ENCODE results near the gene NRAP.

The NRAP gene, protein sequence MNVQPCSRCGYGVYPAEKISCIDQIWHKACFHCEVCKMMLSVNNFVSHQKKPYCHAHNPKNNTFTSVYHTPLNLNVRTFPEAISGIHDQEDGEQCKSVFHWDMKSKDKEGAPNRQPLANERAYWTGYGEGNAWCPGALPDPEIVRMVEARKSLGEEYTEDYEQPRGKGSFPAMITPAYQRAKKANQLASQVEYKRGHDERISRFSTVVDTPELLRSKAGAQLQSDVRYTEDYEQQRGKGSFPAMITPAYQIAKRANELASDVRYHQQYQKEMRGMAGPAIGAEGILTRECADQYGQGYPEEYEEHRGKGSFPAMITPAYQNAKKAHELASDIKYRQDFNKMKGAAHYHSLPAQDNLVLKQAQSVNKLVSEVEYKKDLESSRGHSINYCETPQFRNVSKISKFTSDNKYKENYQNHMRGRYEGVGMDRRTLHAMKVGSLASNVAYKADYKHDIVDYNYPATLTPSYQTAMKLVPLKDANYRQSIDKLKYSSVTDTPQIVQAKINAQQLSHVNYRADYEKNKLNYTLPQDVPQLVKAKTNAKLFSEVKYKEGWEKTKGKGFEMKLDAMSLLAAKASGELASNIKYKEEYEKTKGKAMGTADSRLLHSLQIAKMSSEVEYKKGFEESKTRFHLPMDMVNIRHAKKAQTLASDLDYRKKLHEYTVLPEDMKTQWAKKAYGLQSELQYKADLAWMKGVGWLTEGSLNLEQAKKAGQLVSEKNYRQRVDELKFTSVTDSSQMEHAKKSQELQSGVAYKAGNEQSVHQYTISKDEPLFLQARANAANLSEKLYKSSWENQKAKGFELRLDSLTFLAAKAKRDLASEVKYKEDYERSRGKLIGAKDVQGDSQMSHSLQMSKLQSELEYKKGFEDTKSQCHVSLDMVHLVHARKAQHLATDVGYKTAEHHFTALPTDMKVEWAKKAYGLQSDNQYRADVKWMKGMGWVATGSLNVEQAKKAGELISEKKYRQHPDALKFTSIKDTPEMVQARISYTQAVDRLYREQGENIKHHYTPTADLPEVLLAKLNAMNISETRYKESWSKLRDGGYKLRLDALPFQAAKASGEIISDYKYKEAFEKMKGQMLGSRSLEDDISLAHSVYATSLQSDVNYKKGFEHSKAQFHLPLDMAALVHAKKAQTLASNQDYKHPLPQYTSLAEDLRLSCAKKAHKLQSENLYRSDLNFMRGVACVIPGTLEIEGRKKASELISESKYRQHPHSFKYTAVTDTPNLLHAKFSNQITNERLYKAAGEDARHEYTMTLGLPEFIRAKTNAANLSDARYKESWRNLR (N-terminal part only)

DNA sequence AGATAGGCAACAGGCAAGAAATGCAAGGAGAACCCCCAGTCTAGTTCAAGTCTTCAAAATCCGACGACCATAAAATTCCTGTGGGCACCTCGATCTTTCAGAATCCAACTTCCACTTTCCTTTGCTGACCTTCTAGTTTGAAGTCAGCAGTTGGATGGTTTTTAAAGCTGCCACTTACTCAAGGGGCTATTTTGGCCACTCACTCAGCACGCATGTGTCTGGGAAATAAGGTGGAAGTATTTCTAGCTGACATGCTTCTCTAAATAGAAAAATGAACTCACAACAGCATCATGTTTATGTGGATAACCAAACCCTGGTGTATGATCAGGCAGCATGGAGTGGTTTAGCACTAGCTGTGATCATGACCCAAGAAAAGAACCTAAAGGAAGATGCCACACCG, at the start of gene NRAP:
Gene NRAP, minus strand, starts transcription at position 134 of the 400 bp plus-strand sequence. CDS start 159 bp downstream, outside the sequence.
- no peak within 1 kb of the TSS for H3K27ac Mint-ChIP-seq
- peaks cover 7% of the 10 kb centered on the region for H3K4me1 Mint-ChIP-seq
- DNase-seq (ENCODE audit: low spot score in 2 of 2) (no peak), ATAC-seq (no peak)
- H3K4me3 Mint-ChIP-seq = no peak within 1 kb of the TSS
- H3K36me3 Mint-ChIP-seq = no peaks in the 10 kb centered on the region
- H3K9me3 Mint-ChIP-seq = peaks cover 3% of the 10 kb centered on the region

DNA sequence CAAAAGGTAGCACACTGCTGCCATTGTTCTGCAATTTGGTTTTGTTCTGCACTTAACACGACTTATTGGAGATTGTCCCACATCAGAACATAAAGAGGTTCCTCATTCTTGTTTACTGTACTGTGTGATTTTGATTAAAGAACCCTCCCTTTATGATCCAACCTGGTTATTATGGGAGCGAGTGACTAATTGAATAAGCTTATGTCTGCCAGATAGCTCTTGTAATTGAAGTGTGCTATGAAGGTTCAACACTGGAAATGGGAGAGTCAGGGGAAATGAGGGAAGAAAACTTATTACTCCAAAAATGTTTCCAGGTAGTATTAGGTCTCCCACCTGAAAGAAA, 49.8 kb upstream of the NRAP start:
- Mint-ChIP-seq H3K9me3 (no peaks in the 10 kb centered on the region), H3K4me1 (peaks cover 17% of the 10 kb centered on the region), H3K36me3 (peaks cover under 1% of the 10 kb centered on the region), H3K4me3 (no peak overlapping the region), H3K27ac (no peak overlapping the region)
- no peak for DNase-seq (ENCODE audit: low spot score in 2 of 2)
- ATAC-seq = no peak

DNA sequence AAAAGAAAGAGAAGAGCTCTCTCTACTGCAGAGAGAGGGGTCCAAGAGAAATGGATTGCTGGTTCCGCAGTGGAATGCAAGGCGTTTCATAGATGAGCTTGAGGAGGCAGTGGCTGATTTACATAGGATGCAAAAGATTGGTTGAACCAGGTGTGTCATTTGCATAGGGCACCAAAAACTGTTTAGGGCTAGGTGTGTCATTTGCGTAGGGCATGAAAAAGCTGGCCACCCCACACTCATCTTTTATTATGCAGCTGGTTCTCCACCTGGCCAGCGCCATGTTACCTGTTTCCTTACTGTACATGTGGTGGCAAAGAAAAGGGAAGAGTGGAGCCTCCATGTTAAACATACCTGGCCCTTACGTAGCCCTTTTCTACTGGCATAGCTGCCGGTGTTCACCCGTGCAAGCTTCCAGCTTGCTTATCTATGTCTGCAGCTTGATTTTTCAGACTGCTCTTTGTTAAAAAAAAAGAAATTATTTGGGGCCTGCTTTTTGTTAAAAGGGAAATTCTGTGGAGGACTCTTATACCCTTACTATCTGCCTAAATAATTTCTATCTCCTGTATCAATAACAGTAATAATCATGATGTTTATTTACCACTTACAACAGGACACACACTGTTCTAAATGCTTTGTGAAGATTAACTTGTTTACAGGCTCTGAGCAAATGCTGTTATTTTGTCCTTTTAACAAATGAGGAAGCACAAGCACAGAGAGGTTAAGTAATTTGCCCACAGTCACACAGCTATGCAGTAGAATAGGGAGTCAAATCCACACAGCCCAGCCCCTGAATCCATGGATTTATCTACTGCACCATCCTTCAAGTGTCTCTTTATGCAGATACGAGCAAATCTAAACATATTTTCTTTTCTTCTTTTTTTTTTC, 49.2 kb upstream of the NRAP start:
- H3K36me3 Mint-ChIP-seq = no peaks in the 10 kb centered on the region
- no peaks in the 10 kb centered on the region for H3K9me3 Mint-ChIP-seq
- H3K4me1 Mint-ChIP-seq = peaks cover 23% of the 10 kb centered on the region
- ATAC-seq (no peak), DNase-seq (ENCODE audit: low spot score in 2 of 2) (no peak)
- no peak overlapping the region for H3K4me3 Mint-ChIP-seq
- no peak overlapping the region for H3K27ac Mint-ChIP-seq

DNA sequence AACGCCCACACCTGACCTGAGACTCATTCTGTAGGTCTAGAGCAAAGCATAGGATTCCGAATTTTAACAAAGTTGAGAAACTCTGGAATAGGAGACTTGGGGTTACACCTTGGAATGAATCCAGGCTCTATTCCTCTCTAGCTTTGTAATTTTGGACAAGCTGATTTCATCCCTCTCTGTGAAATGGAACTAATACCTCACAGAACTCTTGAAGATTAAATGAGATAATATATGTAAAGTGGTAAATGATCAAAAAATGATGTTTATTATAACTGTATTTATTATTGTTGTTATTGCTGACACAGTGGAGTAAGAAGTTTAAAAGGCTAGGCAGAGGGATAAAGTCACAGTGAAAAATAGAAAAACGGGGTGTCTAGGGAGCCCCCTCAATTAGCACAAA, 48.2 kb upstream of the NRAP start:
- Mint-ChIP-seq H3K4me1 (peaks cover 27% of the 10 kb centered on the region), H3K9me3 (no peaks in the 10 kb centered on the region), H3K36me3 (no peaks in the 10 kb centered on the region), H3K27ac (no peak overlapping the region), H3K4me3 (no peak overlapping the region)
- no peak for ATAC-seq
- DNase-seq (ENCODE audit: low spot score in 2 of 2) = no peak

DNA sequence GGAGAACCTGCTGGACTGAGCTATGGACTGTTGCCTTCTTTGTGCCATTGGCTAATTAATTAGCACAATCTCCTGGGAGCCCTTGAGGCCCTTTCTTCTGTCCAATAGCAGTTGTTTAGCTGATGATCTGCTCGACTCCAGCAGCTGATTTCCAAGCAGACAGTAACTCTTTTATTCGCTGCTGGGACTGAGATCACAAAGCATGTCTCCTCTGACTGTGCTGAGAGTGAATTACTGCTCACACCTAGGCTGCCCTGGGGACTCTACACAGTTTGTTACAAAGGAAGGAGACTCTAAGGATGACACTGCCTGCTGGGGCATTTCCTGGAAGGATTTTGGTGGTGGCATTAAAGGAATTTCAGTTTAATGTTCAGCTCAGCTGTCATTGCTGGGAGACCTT, 47.3 kb upstream of the NRAP start:
- Mint-ChIP-seq H3K4me3 (no peak overlapping the region), H3K4me1 (peaks cover 30% of the 10 kb centered on the region), H3K36me3 (no peaks in the 10 kb centered on the region), H3K9me3 (no peaks in the 10 kb centered on the region), H3K27ac (peak overlapping the region; percentile 50)
- DNase-seq (ENCODE audit: low spot score in 2 of 2) (no peak), ATAC-seq (no peak)

DNA sequence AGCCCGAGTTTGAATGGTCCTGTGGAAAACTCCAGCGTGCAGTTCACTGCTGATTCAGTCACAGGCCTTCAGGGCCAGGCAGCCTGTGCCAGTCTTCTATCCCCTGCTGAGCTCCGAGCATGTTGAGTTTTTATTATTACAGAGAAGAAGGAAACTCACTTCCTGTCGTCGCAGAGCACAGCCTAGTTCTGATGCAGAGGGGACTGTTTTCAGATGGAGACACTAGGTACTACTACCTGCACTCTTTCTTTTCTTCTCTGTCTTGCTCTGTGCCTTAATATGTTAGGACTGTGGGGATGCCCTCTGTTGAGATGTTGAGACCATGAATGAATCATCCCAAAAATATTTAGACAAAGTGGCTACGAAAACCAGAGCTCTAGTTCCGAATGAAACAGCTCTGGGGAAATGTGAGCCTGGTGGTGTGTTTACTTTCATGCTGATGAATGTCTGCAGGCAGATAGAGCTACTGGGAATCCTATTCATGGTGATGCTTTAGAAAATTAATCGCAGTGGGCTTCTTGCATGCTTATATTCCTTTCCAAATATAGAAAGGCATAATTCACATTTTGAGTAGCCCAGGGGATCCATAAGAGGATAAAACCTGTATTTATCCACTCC, 45.5 kb upstream of the NRAP start:
- H3K36me3 Mint-ChIP-seq = no peaks in the 10 kb centered on the region
- no peak overlapping the region for H3K4me3 Mint-ChIP-seq
- H3K9me3 Mint-ChIP-seq = no peaks in the 10 kb centered on the region
- ATAC-seq (no peak), DNase-seq (ENCODE audit: low spot score in 2 of 2) (no peak)
- peak overlapping the region; percentile 50 for H3K27ac Mint-ChIP-seq
- peaks cover 23% of the 10 kb centered on the region for H3K4me1 Mint-ChIP-seq

DNA sequence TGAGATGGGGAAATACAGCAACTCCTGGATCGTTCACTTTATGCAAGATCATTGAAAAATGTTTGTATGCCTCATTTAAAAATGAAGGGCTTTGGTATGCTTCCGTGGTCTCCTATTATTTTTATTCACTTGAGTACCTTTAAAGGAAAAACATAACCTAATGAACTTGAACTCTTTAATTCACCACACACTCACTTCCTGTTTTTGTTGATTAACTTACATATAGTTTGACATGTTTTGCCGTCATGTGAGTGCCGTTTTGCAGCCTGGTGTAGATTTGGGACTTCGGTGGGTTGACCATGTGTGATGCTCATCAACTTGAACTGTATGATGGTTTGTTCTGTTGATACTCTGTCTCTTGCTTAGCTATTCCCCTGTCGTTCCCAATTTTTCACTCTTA, 44.8 kb upstream of the NRAP start:
- no peak for DNase-seq (ENCODE audit: low spot score in 2 of 2)
- H3K9me3 Mint-ChIP-seq = no peaks in the 10 kb centered on the region
- peaks cover 3% of the 10 kb centered on the region for H3K36me3 Mint-ChIP-seq
- H3K27ac Mint-ChIP-seq = peak overlapping the region; percentile 50
- no peak for ATAC-seq
- peaks cover 23% of the 10 kb centered on the region for H3K4me1 Mint-ChIP-seq
- no peak overlapping the region for H3K4me3 Mint-ChIP-seq

DNA sequence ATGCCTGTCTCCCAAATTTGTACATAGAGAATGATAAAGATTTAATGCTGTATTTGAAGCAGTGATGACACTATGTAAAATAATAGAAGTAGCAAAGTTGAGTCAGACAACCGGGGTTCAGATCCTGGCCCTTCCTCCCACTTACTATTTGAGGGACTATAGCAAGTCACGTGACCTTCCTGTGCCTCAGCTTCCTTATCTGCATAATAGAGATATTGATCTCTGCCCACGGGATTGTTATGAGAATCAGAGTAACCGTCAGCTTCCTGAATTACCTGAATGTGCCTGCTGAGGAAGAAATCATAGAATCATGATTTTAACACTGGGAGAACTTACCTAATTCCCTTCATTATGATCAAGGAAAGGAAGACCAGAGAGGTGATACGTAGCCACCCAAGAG, 42.8 kb upstream of the NRAP start:
- Mint-ChIP-seq H3K36me3 (peaks cover 14% of the 10 kb centered on the region), H3K4me1 (peaks cover 23% of the 10 kb centered on the region), H3K4me3 (no peak overlapping the region), H3K27ac (peak overlapping the region; percentile 1), H3K9me3 (no peaks in the 10 kb centered on the region)
- no peak for DNase-seq (ENCODE audit: low spot score in 2 of 2)
- no peak for ATAC-seq

DNA sequence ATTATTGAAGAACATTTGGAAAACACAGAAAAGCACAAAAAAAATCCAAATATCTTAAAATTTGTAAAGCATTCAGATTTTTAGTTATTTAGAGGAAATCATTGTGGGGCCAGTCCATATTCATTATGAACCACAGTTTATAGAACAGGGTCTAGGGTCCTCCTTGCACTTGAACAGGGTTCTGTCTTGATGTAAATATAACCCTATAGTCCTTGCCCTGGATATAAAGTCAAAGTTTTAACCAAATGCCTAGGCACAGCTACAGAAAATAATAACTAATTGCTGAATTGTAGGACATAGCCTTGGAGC, 41.5 kb upstream of the NRAP start:
- H3K4me1 Mint-ChIP-seq = peaks cover 23% of the 10 kb centered on the region
- DNase-seq (ENCODE audit: low spot score in 2 of 2) (no peak), ATAC-seq (no peak)

DNA sequence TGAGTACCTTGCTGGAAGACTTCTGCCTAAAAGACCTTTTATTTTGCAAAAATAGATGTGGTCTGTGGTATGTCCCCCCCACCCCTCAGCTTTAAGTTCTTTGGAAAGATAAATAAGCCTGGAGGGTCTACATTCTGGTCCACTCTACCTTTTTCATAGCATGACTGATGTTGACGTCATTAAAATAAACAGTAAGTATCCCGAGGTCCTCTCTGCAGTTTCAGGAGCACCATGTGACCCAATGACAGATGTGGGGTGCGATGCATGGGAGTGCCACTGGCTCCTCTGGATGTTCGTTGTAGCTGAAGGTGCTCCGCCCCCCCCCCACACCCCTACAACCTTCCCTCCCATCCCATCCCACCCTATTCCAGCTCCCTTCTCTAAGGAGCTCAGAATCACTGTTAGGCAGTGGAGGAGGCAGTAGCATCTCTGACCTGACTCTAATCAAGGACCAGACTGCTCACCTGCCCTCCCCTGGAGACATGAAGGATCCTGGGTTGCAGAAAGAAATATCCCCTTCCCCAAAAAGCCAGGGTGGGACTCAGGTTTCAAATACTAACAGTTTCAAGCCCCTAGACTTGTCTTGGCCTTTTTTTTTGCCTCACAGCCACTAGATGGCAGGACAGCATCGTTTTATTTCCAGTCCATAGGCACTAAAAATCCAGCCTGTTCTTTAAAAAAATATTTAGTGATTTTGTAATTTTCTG, 40.9 kb upstream of the NRAP start:
- H3K27ac Mint-ChIP-seq = no peak overlapping the region
- peaks cover 23% of the 10 kb centered on the region for H3K4me1 Mint-ChIP-seq
- H3K4me3 Mint-ChIP-seq = no peak overlapping the region
- H3K9me3 Mint-ChIP-seq = no peaks in the 10 kb centered on the region
- ATAC-seq (no peak), DNase-seq (ENCODE audit: low spot score in 2 of 2) (no peak)
- H3K36me3 Mint-ChIP-seq = peaks cover 29% of the 10 kb centered on the region

More for the DNA sequence above, 41.5 kb upstream of the NRAP start:
- Mint-ChIP-seq H3K4me3 (no peak overlapping the region), H3K9me3 (no peaks in the 10 kb centered on the region), H3K36me3 (peaks cover 26% of the 10 kb centered on the region), H3K27ac (no peak overlapping the region)

DNA sequence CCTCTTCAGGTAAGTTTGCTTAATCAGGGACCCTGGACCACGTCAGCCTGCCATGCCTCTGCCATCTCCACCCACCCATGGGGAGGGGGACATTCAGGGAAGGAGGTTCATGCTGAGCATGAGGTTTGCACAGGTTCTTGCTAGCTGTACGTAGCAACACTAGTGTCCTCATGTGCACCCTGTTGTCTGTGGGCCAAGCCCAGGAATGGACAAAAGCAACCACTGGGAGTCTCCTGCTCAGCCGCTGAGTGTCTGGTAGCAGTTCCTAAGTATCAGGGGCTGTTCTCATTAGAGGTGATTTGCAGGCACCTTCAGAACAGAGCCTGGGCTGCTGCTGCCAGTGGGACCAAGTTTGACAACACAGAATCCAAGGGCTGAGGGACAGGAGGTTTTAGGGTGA, 33.8 kb upstream of the NRAP start:
- no peak for ATAC-seq
- Mint-ChIP-seq H3K36me3 (peaks cover 46% of the 10 kb centered on the region), H3K4me1 (peaks cover 19% of the 10 kb centered on the region), H3K27ac (no peak overlapping the region), H3K4me3 (no peak overlapping the region), H3K9me3 (peaks cover 9% of the 10 kb centered on the region)
- no peak for DNase-seq (ENCODE audit: low spot score in 2 of 2)

DNA sequence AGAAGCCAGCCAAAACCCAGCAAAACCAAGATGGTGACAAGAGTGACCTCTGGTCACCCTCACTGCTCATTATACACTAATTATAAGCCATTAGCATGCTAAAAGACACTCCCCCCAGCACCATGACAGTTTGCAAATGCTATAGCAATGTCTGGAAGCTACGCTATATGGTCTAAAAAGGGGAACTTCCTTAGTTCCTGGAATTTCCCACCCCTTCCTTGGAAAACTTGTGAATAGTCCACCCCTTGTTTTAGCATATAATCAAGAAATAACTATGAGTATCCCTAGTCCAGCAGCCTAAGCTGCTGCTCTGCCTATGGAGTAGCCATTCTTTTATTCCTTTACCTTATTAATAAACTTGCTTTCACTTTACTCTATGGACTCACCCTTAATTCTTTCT, 31.9 kb upstream of the NRAP start:
- Mint-ChIP-seq H3K27ac (no peak overlapping the region), H3K9me3 (peaks cover 9% of the 10 kb centered on the region), H3K4me1 (peaks cover 21% of the 10 kb centered on the region), H3K36me3 (peaks cover 34% of the 10 kb centered on the region), H3K4me3 (no peak overlapping the region)
- ATAC-seq (no peak), DNase-seq (ENCODE audit: low spot score in 2 of 2) (no peak)

DNA sequence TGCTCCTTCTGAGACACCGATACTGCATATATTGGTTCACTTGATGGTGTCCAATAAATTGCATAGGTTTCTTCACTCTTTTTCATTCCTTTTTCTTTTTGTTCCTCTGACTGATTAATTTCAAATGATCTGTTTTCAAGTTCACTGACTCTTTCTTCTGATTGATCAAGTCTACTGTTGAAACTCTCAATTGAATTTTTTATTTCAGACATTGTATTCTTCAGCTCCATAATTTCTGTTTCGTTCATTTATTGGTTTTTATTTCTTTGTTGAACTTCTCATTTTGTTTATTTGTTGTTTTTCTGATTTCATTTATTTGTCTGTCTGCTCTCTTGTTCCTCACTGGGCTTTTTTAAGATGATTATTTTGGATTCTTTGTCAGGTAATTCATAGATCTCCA, 29.5 kb upstream of the NRAP start:
- DNase-seq (ENCODE audit: low spot score in 2 of 2) (no peak), ATAC-seq (no peak)
- peaks cover 14% of the 10 kb centered on the region for H3K36me3 Mint-ChIP-seq
- peaks cover 10% of the 10 kb centered on the region for H3K9me3 Mint-ChIP-seq
- no peak overlapping the region for H3K4me3 Mint-ChIP-seq
- peaks cover 44% of the 10 kb centered on the region for H3K4me1 Mint-ChIP-seq
- H3K27ac Mint-ChIP-seq = no peak overlapping the region

DNA sequence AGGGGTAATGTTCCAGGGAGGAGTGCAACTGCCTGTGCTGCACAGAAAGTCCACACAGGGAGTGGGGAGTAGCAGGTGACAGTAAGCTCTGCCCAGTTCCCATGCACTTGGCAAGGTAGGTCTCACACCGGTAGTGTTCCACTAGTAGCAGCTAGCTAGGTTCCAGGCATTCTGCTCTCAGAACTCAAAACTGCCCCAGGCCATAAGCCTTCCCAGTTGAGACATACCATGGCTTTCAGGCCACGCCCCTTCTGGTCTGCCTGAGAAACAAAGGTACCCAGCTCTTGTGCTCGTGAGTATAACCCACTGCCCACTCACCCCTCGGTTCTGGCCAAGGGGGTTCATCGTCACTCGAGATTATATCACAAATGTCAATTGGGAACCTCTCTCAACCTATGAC, 28.4 kb upstream of the NRAP start:
- H3K4me3 Mint-ChIP-seq = no peak overlapping the region
- H3K4me1 Mint-ChIP-seq = peaks cover 52% of the 10 kb centered on the region
- DNase-seq (ENCODE audit: low spot score in 2 of 2) (no peak), ATAC-seq (no peak)
- H3K27ac Mint-ChIP-seq = no peak overlapping the region
- peaks cover 6% of the 10 kb centered on the region for H3K36me3 Mint-ChIP-seq
- peaks cover 20% of the 10 kb centered on the region for H3K9me3 Mint-ChIP-seq

Measured in stimulated activated effector memory CD8-positive, alpha-beta T cell treated with anti-CD3 and anti-CD28 coated beads, Interleukin-12 subunit alpha, Interleukin-12 subunit beta, amount 100 ng/mL, for 72 hours (primary cell).